Small intestine (tissue), 16 donors: ENCODE data around the gene CASQ2. TPM values are rescaled to one million over a fixed set of nuclear protein-coding genes. Genes with fewer than 3 reads are reported as not detected.

Experiments used
- DNase-seq, 2 donors: peaks; one replicate each; pipeline versions ENCODE4 v3.0.0 to v3.0.0-alpha.2; 2013
- FAIRE-seq: peaks from 2 replicates; lab custom pipeline; 2012; peaks lifted over from hg19 to GRCh38; lab: Jason Lieb, UNC
- H3K27ac ChIP-seq, 3 donors: one replicate each; pipeline ENCODE4 v1.5.1; 2013; ENCODE audit warnings: low read length in 2 of 3, mild to moderate bottlenecking in 2 of 3, control low read depth in 1 of 3, inconsistent platforms in 1 of 3, low read depth in 1 of 3, moderate library complexity in 1 of 3
- H3K27me3 ChIP-seq, 3 donors: one replicate each; pipeline ENCODE4 v1.6.1; 2013; ENCODE audit warnings: low read length in 3 of 3, inconsistent platforms in 1 of 3; ENCODE audit not compliant: control insufficient read depth in 3 of 3, insufficient read depth in 3 of 3
- H3K36me3 ChIP-seq, 3 donors: one replicate each; pipeline ENCODE4 v1.6.1; 2013; ENCODE audit warnings: low read length in 3 of 3, inconsistent platforms in 1 of 3, low read depth in 1 of 3, mild to moderate bottlenecking in 1 of 3, moderate library complexity in 1 of 3; ENCODE audit not compliant: control insufficient read depth in 3 of 3, insufficient read depth in 2 of 3
- H3K4me1 ChIP-seq, 3 donors: one replicate each; pipeline ENCODE4 v1.6.1; 2013; ENCODE audit warnings: low read length in 2 of 3, inconsistent platforms in 1 of 3, low read depth in 1 of 3, mild to moderate bottlenecking in 1 of 3, moderate library complexity in 1 of 3; ENCODE audit not compliant: control insufficient read depth in 3 of 3, insufficient read depth in 2 of 3
- H3K4me3 ChIP-seq, 3 donors: one replicate each; pipeline ENCODE4 v1.5.1; 2013; ENCODE audit warnings: low read length in 3 of 3, control low read depth in 1 of 3, inconsistent platforms in 1 of 3, low read depth in 1 of 3, mild to moderate bottlenecking in 1 of 3, moderate library complexity in 1 of 3
- H3K9me3 ChIP-seq, 2 donors: one replicate each; pipeline ENCODE4 v1.6.1; 2013; ENCODE audit warnings: low read depth in 1 of 2, low read length in 1 of 2; ENCODE audit not compliant: control insufficient read depth in 2 of 2, insufficient read depth in 1 of 2
- WGBS, 3 donors: extraction: QIAGEN DNeasy Blood & Tissue Kit; methylation state at CpG; one replicate each; pipeline ENCODE4 v1.1.7; 2013; 5-methylcytosine and 5-hydroxymethylcytosine counted together
- long read RNA-seq, 10 donors: transcript quantifications; one replicate each; lab custom pipeline, GENCODE V29; 2026
- polyA plus RNA-seq, 4 donors: library from polyadenylated mRNA; stranded (reverse) in 3 of 4; unstranded in 1 of 4; fragments of 200-250 nt in 3 of 4; fragments of 120-200 nt in 1 of 4; gene quantifications; one replicate each; pipeline versions ENCODE4 v1.2.1 to v1.2.3, GENCODE V29; 2013
- donor health status: healthy with polysubstance abuse.
- donor health status: control.
- donor health status: control.
- donor health status: Bipolar disorder and iron deficiency.
- donor health status: healthy.

CASQ2 gene
- polyA plus RNA-seq = 1 to 10 TPM in 3 of 4 donors, under 1 TPM in 1; 0.22 to 5.9 (median 1.9) TPM
- long read RNA-seq, donor 1 = 0 reads
- long read RNA-seq, donor 2 = 0 reads
- long read RNA-seq, donor 3, partial matches to known transcripts = 0 of 1 reads
- long read RNA-seq, donor 3, other reads (novel, unspliced or antisense) = 0 of 1 reads
- long read RNA-seq, donor 4 = 0 reads
- long read RNA-seq, donor 5, partial matches to known transcripts = 0 of 2 reads
- long read RNA-seq, donor 5, other reads (novel, unspliced or antisense) = 0 of 2 reads
- long read RNA-seq, donor 6, partial matches to known transcripts = 0 of 1 reads
- long read RNA-seq, donor 6, other reads (novel, unspliced or antisense) = 0 of 1 reads
- long read RNA-seq, donor 7 = 0 reads
- long read RNA-seq, donor 8, partial matches to known transcripts = 0 of 1 reads
- long read RNA-seq, donor 8, other reads (novel, unspliced or antisense) = 0 of 1 reads
- long read RNA-seq, donor 9 = 0 reads
- long read RNA-seq, donor 10 = 0 reads

GRCh38 chr1:115768549-115768948 lies at the start of gene CASQ2:
Gene CASQ2 (minus strand): TSS chr1:115768714. CDS start chr1:115768541, 173 bp downstream.
- H3K4me1 ChIP-seq = no peaks in the 10 kb centered on the region
- no peaks in the 10 kb centered on the region for H3K27me3 ChIP-seq
- no peaks in the 10 kb centered on the region for H3K9me3 ChIP-seq
- H3K4me3 ChIP-seq = no peak within 1 kb of the TSS
- H3K36me3 ChIP-seq = no peaks in the 10 kb centered on the region
- no peak for DNase-seq
- no peak within 1 kb of the TSS for H3K27ac ChIP-seq
- 67 to 82% (median 79%) methylated on average over 8 of the region's 8 CpGs for WGBS, 3 donors
- FAIRE-seq = no peak

- Histone ChIP-seq H3K9me3 (no peaks in the 10 kb centered on the region), H3K27ac (no peak overlapping the region), H3K4me3 (no peak overlapping the region), H3K27me3 (no peaks in the 10 kb centered on the region), H3K36me3 (no peaks in the 10 kb centered on the region), H3K4me1 (peaks cover 0 to 7% (median 2%) of the 10 kb centered on the region in 3 donors)
- DNase-seq (no peak), FAIRE-seq (no peak)
- 62 to 75% (median 71%) methylated on average over 3 of the region's 3 CpGs for WGBS, 3 donors
Observed at GRCh38 chr1:115815694-115816093, 47.2 kb upstream of the CASQ2 start.

GRCh38 chr1:115814685-115815398 lies 46.3 kb upstream of the CASQ2 start:
- Histone ChIP-seq H3K27ac (no peak overlapping the region), H3K4me3 (no peak overlapping the region), H3K36me3 (no peaks in the 10 kb centered on the region), H3K4me1 (peaks cover 1 to 8% (median 2%) of the 10 kb centered on the region in 3 donors), H3K27me3 (no peaks in the 10 kb centered on the region), H3K9me3 (no peaks in the 10 kb centered on the region)
- 70 to 79% (median 74%) methylated on average over 4 of the region's 4 CpGs for whole genome bisulfite sequencing, 3 donors
- DNase-seq (no peak), FAIRE-seq (no peak)

DNA sequence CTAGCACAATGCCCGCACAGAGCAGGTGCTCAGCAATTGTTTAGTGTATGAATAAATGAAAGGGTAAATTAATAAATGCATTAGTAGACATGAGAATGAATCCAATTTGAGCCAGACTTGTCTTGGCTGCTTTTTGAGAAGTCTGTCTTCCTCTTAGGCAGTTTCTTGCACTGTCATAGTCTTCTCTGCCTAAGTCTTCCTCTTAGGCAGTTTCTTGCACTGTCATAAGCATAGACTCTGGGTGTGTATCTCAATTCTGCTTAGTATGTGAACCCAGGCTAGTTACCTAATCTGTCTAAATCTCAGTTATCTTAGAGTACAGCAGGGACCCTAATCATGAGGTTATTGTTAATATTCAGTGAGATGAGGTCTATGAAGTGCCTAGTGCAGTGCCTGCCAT lies 45.2 kb upstream of the CASQ2 start:
- no peaks in the 10 kb centered on the region for H3K27me3 ChIP-seq
- no peaks in the 10 kb centered on the region for H3K9me3 ChIP-seq
- peaks cover 2 to 8% (median 6%) of the 10 kb centered on the region in 3 donors for H3K4me1 ChIP-seq
- H3K4me3 ChIP-seq = no peak overlapping the region
- no peaks in the 10 kb centered on the region for H3K36me3 ChIP-seq
- WGBS, 3 donors = 97 to 100% (median 97%) methylated on average over 1 of the region's 1 CpG
- FAIRE-seq (no peak), DNase-seq (no peak)
- H3K27ac ChIP-seq = no peak overlapping the region

- 30 to 67% (median 30%) methylated on average over 3 of the region's 3 CpGs for WGBS, 3 donors
- FAIRE-seq (no peak), DNase-seq (peak; percentile 50 to 81)
- Histone ChIP-seq H3K4me3 (no peak overlapping the region), H3K4me1 (peaks cover 0 to 8% (median 6%) of the 10 kb centered on the region in 3 donors), H3K36me3 (no peaks in the 10 kb centered on the region), H3K27me3 (no peaks in the 10 kb centered on the region), H3K27ac (no peak overlapping the region), H3K9me3 (no peaks in the 10 kb centered on the region)
Observed at GRCh38 chr1:115811140-115811828, 42.8 kb upstream of the CASQ2 start.

DNA sequence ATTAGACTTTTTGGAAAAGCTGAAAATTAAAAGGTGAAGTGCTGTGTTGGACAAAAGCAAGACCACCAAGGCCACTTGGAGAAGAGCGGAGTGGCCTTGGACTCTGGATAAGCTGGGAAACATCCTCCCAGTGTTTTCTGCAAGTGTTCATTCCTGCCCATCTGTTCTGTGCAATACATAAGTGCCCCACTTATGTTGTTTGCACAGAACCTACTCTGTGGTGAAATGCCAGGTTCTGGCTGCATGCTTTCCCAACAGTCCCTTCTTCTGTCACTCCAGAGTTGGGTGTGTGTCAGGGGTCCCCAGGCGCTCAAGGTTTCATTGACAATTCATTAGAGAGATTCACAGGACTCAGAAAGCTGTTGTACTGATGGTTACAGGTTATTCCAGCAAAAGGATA lies 42.1 kb upstream of the CASQ2 start:
- H3K27ac ChIP-seq = peak overlapping the region in 1 of 3 donors; percentile 21
- DNase-seq (no peak), FAIRE-seq (no peak)
- WGBS, 3 donors = 42 to 74% (median 55%) methylated on average over 2 of the region's 2 CpGs
- H3K9me3 ChIP-seq = no peaks in the 10 kb centered on the region
- no peaks in the 10 kb centered on the region for H3K27me3 ChIP-seq
- peaks cover 0 to 8% (median 6%) of the 10 kb centered on the region in 3 donors for H3K4me1 ChIP-seq
- H3K4me3 ChIP-seq = no peak overlapping the region
- no peaks in the 10 kb centered on the region for H3K36me3 ChIP-seq

GRCh38 chr1:115809847-115810246 lies 41.3 kb upstream of the CASQ2 start:
- no peak overlapping the region for H3K27ac ChIP-seq
- 63 to 81% (median 69%) methylated on average over 2 of the region's 2 CpGs for WGBS, 3 donors
- no peak for DNase-seq

GRCh38 chr1:115809076-115809475 lies 40.6 kb upstream of the CASQ2 start:
- FAIRE-seq = no peak
- Histone ChIP-seq H3K9me3 (no peaks in the 10 kb centered on the region), H3K27me3 (no peaks in the 10 kb centered on the region), H3K36me3 (no peaks in the 10 kb centered on the region), H3K4me3 (no peak overlapping the region), H3K27ac (no peak overlapping the region), H3K4me1 (peaks cover 0 to 8% (median 6%) of the 10 kb centered on the region in 3 donors)
- no peak for DNase-seq

More at GRCh38 chr1:115809847-115810246, 41.3 kb upstream of the CASQ2 start:
- no peaks in the 10 kb centered on the region for H3K9me3 ChIP-seq
- no peaks in the 10 kb centered on the region for H3K36me3 ChIP-seq
- no peaks in the 10 kb centered on the region for H3K27me3 ChIP-seq
- peaks cover 0 to 8% (median 6%) of the 10 kb centered on the region in 3 donors for H3K4me1 ChIP-seq
- no peak overlapping the region for H3K4me3 ChIP-seq
- FAIRE-seq = no peak
